NCI-H2171 (cell line): Measurements from ENCODE around the gene GNA12.
"Not testable (repeated sequence)": the region's sequence is repeated elsewhere in the genome, so short reads cannot be mapped to it uniquely, and the experiment has no call there.

Experiments used
- DNase-seq: peaks from one replicate; lab custom pipeline; 2025; lab: John Stamatoyannopoulos, UW

The GNA12 gene

GRCh38 chr7:2748684-2749083 is 95.4 kb downstream of the GNA12 start:
- not testable (repeated sequence) for DNase-seq

DNA sequence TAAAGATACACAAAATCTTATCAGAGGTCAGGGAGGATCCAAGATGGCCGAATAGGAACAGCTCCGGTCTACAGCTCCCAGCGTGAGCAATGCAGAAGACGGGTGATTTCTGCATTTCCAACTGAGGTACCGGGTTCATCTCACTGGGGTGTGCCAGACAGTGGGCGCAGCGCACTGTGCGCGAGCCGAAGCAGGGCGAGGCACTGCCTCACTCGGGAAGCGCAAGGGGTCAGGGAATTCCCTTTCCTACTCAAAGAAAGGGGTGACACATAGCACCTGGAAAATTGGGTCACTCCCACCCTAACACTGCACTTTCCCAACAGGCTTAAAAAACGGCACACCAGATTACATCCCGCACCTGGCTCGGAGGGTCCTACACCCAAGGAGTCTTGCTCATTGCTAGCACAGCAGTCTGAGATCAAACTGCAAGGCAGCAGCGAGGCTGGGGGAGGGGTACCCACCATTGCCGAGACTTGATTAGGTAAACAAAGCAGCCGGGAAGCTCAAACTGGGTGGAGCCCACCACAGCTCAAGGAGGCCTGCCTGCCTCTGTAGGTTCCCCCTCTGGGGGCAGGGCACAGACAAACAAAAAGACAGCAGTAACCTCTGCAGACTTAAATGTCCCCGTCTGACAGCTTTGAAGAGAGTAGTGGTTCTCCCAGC is 100.5 kb downstream of the GNA12 start:
- not testable (repeated sequence) for DNase-seq

GRCh38 chr7:2738766-2739549 is 105.2 kb downstream of the GNA12 start:
- DNase-seq: no peak

DNA sequence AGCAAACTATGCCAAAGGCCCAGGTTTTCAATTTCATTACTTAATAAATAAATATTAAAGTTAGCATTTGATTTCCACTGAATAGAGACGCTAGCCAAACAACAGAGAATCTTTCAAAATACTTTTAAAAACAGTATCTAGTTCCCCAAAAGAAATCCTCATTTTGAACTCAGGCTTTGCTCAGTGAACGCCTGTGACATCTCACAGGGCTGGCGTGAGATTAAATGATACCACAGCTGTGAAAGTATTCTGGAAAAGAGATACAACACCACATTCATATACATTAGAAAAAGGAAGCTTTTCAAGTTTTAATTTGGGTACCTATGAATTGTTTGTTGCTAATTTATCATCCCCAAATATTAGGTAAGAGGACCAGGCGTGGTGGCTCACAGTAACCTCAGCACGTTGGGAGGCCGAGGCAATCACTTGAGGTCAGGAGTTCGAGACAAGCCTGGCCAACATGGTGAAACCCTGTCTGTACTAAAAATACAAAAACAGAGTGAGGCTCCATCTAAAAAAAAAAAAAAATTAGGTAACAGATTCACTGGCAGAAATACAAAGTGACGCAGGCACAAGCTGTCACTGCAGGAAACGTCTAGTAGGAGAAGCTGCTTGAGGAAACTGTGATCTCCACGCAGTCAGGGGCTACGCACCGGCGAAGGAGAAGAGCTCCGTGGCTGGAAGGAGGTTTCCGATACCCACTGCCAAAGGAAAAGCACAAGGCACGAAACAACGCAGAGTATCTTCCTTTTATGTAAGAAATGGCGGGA is 106.2 kb downstream of the GNA12 start:
- DNase-seq: peak; percentile 35

GRCh38 chr7:2737005-2737743 is 106.9 kb downstream of the GNA12 start:
- not testable (repeated sequence) for DNase-seq

GRCh38 chr7:2736411-2736914 is 107.6 kb downstream of the GNA12 start:
- DNase-seq: no peak

GRCh38 chr7:2735744-2736143 is 108.4 kb downstream of the GNA12 start:
- DNase-seq: no peak

DNA sequence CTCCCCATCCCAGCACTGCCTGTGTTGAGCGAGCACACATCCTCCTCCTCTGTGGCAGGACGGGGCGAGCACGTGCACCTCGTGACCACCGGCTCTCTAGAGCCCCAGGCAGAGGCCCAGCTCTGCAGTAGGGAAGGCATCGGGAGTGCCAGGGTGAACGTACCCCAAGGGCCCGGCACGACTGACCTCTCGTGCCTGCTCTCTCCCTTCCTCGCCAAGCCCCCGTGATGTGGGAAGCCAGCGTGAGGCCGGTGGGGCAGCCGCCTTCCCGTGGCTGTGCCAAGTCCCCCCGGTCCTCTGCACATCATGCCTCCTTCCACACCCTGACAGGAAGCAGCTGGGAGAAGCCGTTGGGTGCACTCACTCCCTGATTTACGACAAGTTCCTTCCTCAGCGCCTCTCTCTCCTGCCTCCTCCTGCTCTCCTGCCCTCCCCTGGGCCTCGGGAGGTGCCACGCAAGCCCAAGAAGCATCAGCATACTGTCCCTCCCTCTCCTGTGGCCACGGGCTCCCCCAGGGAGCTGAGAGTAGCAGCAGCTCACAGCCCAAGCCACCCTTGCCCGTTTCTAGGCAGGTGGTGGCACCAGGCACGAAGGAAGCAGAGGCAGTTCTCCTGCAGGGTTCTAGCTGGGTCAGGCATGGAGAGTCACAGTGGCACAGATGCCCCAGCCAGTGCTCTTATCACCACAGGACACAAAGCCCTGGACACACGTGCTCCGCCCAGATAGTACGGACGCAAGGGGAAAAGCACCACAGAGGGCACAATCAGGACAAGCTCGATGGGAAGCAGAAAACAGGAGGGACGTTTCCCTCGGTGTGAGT is 109.1 kb downstream of the GNA12 start:
- no peak for DNase-seq

DNA sequence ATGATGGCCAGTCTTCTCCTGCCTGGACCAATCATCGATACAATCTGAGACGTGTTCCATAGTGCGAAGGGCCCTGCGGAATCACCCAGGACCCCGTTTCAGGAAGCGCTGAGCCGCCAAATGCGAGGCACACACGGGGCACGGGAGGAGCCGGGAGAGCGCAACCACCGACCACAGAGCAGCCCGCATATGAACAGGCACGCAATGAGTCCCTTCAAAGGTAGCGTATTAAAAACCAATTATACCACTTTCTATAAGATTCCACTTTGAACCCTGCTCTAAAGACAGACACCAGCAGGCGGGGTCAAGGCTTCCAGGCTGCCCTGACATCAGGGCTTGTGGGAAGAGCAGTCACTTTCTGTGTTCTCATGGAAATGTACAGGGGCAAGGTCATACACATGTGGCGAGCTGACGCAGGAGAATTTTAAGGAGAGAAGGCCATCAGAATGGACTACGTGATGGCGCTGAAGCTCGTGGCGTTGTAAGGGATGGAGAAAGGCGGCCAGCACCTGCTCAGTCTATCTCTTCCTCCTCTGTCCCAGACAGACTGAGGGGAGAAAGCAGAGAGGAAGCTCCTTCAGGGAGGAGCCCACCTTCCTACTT is 109.9 kb downstream of the GNA12 start:
- no peak for DNase-seq

GRCh38 chr7:2732959-2733584 is 111.0 kb downstream of the GNA12 start:
- no peak for DNase-seq

DNA sequence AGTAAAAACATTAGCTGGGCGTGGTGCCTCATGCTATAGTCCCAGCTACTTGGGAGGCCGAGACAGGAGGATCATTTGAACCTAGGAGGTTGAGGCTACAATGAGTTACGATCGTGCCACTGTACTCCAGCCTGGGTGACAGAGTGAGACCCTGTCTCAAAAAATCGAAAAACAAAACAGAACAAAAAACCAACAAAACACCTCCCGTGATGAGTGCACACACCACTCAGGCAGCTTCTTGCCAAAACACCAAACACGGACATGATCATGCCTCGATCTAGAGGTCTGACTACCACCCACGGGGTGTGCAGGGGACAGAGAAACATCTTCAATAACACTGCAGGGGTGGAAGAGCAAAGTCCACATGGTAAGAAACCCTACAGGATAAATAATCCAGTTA is 111.7 kb downstream of the GNA12 start:
- no peak for DNase-seq

DNA sequence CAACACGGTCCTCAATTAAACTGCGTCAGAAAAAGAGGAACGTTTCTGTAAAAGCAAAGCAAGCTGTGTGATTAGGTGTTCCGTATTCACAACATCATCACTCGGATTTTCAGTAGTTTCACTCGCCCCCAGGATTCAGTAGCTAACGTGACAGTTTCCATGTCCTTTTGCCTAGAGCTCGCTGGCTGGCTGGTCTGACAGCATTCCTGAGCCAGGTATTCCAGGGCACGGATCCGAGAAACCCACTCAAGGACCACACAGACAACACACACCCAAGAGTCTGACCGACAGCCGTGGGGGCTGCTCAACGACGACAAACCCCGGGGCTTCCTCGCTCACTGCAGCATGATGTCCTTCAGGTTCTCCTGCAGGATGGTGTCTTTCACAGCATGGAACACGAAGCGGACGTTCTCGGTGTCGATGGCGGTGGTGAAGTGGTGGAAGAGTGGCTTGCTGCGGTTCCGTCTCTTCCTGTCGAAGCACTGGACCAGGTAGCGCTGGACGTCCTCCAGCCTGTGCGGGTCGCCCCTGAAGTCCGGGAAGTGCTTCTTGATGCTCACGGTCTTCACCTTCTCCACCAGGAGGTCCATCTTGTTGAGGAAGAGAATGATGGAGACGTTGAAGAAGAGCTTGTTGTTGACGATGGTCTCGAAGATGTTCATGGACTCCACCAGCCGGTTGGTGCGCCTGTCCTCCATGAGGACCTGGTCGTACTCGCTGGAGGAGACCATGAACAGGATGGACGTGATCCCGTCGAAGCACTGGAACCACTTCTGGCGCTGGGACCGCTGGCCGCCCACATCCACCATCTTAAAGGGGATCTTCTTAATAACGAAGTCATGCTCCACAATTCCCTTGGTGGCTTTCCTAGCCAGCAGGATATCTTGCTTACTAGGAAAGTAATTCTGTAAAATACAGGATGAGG is 113.0 kb downstream of the GNA12 start:
- no peak for DNase-seq

- no peak for DNase-seq
Observed at GRCh38 chr7:2729893-2730716, 114.0 kb downstream of the GNA12 start.

- no peak for DNase-seq
Observed at GRCh38 chr7:2729031-2729892, 114.8 kb downstream of the GNA12 start.

GRCh38 chr7:2728316-2729030 is 115.6 kb downstream of the GNA12 start:
- no peak for DNase-seq

GRCh38 chr7:2727206-2727605 is 116.9 kb downstream of the GNA12 start:
- not testable (repeated sequence) for DNase-seq
